GM12878 (cell line): ENCODE results near the gene DCLRE1B. TPM values are rescaled to one million over a fixed set of nuclear protein-coding genes. Genes with fewer than 3 reads are reported as not detected.

Source experiments
- BCL3 ChIP-seq: IDR thresholded peaks from 2 replicates; pipeline ENCODE4 v1.6.1; 2011; ENCODE audit warnings: borderline replicate concordance, low read depth, mild to moderate bottlenecking, moderate library complexity, low read length; ENCODE audit not compliant: insufficient read depth, poor library complexity, severe bottlenecking
- CBX5 ChIP-seq: sonication (generic); IDR thresholded peaks from 2 replicates; pipeline ENCODE4 v1.6.1; 2016; ENCODE audit warnings: low read depth, moderate library complexity, mild to moderate bottlenecking, inconsistent platforms
- DPF2 ChIP-seq: fragments of 450-650 bp; IDR thresholded peaks from 2 replicates; pipeline ENCODE4 v1.6.1; 2017; ENCODE audit warnings: mild to moderate bottlenecking
- ESRRA ChIP-seq: IDR thresholded peaks from 2 replicates; pipeline ENCODE4 v1.6.1; 2012; ENCODE audit warnings: mild to moderate bottlenecking, low read length, improper control_type of control experiment
- ETV6 ChIP-seq, 2 experiments: fragments of 450-650 bp in 1 of 2; IDR thresholded peaks in 1 of 2; conservative IDR thresholded peaks in 1 of 2; 2 replicates each; pipeline ENCODE4 v1.6.1; 2014; ENCODE audit warnings: antibody characterized with exemption in 1 of 2, borderline replicate concordance in 1 of 2, low read depth in 1 of 2, mild to moderate bottlenecking in 1 of 2, moderate library complexity in 1 of 2
- EZH2 ChIP-seq: IDR thresholded peaks from 2 replicates; pipeline ENCODE4 v1.6.1; 2012; ENCODE audit warnings: low read depth, mild to moderate bottlenecking, control low read depth, inconsistent platforms, low read length, borderline replicate concordance; ENCODE audit not compliant: control insufficient read depth
- FOXM1 ChIP-seq: IDR thresholded peaks from 2 replicates; pipeline ENCODE4 v1.6.1; 2012; ENCODE audit warnings: low read depth, mild to moderate bottlenecking, inconsistent platforms, low read length, moderate library complexity
- HDAC2 ChIP-seq: fragments of 200-600 bp; sonication (generic); IDR thresholded peaks from 2 replicates; pipeline ENCODE4 v1.6.1; 2017
- IKZF1 ChIP-seq: fragments of 450-650 bp; conservative IDR thresholded peaks from 2 replicates; pipeline ENCODE4 v1.6.1; 2017; ENCODE audit warnings: antibody characterized with exemption, mild to moderate bottlenecking
- MLLT1 ChIP-seq: fragments of 450-650 bp; IDR thresholded peaks from 2 replicates; pipeline ENCODE4 v1.6.1; 2016; ENCODE audit warnings: mild to moderate bottlenecking
- NR2C2 ChIP-seq: IDR thresholded peaks from 2 replicates; pipeline ENCODE4 v1.6.1; 2011; ENCODE audit warnings: borderline replicate concordance, low read depth; ENCODE audit not compliant: control insufficient read depth, insufficient read length
- PAX5 ChIP-seq: IDR thresholded peaks from 2 replicates; pipeline ENCODE4 v1.6.1; 2011; ENCODE audit warnings: low read depth, low read length, borderline replicate concordance
- POLR2AphosphoS5 ChIP-seq: IDR thresholded peaks from 2 replicates; pipeline ENCODE4 v1.6.1; 2011; ENCODE audit warnings: mild to moderate bottlenecking, low read length, inconsistent platforms
- POU2F2 ChIP-seq: IDR thresholded peaks from 3 replicates; pipeline ENCODE4 v1.6.1; 2011; ENCODE audit warnings: low read depth, mild to moderate bottlenecking, low read length, borderline replicate concordance
- SMAD5 ChIP-seq: IDR thresholded peaks from 2 replicates; pipeline ENCODE4 v1.6.1; 2016; ENCODE audit warnings: antibody characterized with exemption, low read depth
- TAF1 ChIP-seq: IDR thresholded peaks from 2 replicates; pipeline ENCODE4 v1.6.1; 2011; ENCODE audit warnings: mild to moderate bottlenecking, low read depth, low read length, borderline replicate concordance
- ZNF274 ChIP-seq: IDR thresholded peaks from one replicate; pipeline ENCODE4 v1.8.0; 2011; ENCODE audit not compliant: insufficient read length, insufficient read depth
- polyA plus RNA-seq, 11 experiments: library from polyadenylated mRNA; depleted of rRNA in 4 of 11; unstranded in 6 of 11; stranded (reverse) in 5 of 11; fragments of >200 nt; fragmentation: Nextera tagmentation in 4 of 11; fragmentation: Illumina TruSeq in 1 of 11; extraction: Ambion mirVana in 4 of 11; extraction: Trizol in 1 of 11; gene quantifications; 1 replicate in 1 of 11; 2 replicates in 10 of 11; pipeline versions ENCODE4 v1.2.1 to v1.2.3, GENCODE V29; 2011 to 2016; ENCODE audit warnings: inconsistent platforms in 2 of 11, missing spikeins in 2 of 11, low read depth in 1 of 11
- total RNA-seq, 4 experiments: library from RNA; depleted of rRNA in 3 of 4; stranded (reverse); fragments of >200 nt in 3 of 4; fragmentation: Illumina TruSeq in 1 of 4; extraction: Trizol in 1 of 4; gene quantifications; 2 replicates each; pipeline versions ENCODE4 v1.2.1 to v1.2.3, GENCODE V29; 2013 to 2021
- TF ChIP-seq, protein P1 (sequence below): IDR thresholded peaks from 2 replicates; pipeline ENCODE4 v1.6.1; 2012; ENCODE audit warnings: low read length, inconsistent platforms
- TF ChIP-seq, protein P2 (sequence below): fragments of 150-350 bp; IDR thresholded peaks from 2 replicates; pipeline ENCODE4 v1.6.1; 2016; ENCODE audit warnings: low read depth, low read length

Gene DCLRE1B
- total and polyA plus RNA-seq, 10 of the 15 experiments (the other 5 are each of a cell fraction or from before 2014, with no cell fraction given): 5.4 to 18.3 (median 13.4) TPM

DNA sequence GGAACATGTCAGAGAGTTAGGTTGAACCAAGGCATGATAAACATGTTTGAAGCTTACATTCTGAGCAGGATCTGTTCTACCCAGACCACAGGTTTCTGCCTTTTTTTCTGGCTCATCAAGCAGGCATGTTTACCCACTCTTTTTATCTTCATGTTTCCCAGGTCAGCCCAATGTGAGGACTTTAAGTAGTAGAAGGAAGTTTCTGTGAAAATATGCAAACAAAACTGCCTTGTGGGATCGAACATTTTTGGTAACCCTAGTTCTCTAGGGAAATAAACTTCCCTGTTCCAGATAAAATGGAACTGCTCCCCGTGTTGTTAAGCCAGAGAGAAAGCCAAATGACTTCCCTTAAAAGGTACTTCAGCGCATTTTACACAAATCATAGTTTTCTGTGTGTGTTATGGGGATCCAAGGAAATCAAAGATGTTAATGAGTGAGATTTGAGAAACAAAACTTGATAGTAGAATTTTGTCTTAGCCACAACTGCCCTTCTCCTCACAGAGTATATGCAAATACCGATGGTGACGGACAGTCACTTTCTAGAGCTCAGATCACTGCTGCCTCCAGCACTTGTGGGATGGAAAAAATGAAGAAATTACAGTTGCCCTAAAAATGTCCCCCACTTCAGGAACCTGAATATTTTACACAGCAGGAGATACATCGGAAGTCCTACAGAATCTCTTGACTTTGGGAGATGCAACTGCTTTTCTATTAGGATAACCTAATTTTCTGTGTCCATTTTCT lies 23.2 kb downstream of the DCLRE1B start (continued):
- TF ChIP-seq, protein P1, sequence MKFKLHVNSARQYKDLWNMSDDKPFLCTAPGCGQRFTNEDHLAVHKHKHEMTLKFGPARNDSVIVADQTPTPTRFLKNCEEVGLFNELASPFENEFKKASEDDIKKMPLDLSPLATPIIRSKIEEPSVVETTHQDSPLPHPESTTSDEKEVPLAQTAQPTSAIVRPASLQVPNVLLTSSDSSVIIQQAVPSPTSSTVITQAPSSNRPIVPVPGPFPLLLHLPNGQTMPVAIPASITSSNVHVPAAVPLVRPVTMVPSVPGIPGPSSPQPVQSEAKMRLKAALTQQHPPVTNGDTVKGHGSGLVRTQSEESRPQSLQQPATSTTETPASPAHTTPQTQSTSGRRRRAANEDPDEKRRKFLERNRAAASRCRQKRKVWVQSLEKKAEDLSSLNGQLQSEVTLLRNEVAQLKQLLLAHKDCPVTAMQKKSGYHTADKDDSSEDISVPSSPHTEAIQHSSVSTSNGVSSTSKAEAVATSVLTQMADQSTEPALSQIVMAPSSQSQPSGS: no peak
- TF ChIP-seq, protein P2, sequence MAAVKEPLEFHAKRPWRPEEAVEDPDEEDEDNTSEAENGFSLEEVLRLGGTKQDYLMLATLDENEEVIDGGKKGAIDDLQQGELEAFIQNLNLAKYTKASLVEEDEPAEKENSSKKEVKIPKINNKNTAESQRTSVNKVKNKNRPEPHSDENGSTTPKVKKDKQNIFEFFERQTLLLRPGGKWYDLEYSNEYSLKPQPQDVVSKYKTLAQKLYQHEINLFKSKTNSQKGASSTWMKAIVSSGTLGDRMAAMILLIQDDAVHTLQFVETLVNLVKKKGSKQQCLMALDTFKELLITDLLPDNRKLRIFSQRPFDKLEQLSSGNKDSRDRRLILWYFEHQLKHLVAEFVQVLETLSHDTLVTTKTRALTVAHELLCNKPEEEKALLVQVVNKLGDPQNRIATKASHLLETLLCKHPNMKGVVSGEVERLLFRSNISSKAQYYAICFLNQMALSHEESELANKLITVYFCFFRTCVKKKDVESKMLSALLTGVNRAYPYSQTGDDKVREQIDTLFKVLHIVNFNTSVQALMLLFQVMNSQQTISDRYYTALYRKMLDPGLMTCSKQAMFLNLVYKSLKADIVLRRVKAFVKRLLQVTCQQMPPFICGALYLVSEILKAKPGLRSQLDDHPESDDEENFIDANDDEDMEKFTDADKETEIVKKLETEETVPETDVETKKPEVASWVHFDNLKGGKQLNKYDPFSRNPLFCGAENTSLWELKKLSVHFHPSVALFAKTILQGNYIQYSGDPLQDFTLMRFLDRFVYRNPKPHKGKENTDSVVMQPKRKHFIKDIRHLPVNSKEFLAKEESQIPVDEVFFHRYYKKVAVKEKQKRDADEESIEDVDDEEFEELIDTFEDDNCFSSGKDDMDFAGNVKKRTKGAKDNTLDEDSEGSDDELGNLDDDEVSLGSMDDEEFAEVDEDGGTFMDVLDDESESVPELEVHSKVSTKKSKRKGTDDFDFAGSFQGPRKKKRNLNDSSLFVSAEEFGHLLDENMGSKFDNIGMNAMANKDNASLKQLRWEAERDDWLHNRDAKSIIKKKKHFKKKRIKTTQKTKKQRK: no peak
- no peak for TF ChIP-seq DPF2
- no peak for TF ChIP-seq EZH2
- no peak for TF ChIP-seq FOXM1
- no peak for TF ChIP-seq HDAC2
- no peak for TF ChIP-seq NR2C2
- TF ChIP-seq POU2F2: peak; percentile 94
- TF ChIP-seq ETV6 (conservative IDR thresholded peaks at IDR 0.05 in 1 of 2, IDR thresholded peaks at IDR 0.05 in 1 of 2; ENCODE audit: borderline replicate concordance in 1 of 2, low read depth in 1 of 2): no peak
- TF ChIP-seq CBX5: no peak
- no peak for TF ChIP-seq SMAD5
- peak; percentile 42 for TF ChIP-seq IKZF1
- no peak for TF ChIP-seq BCL3
- TF ChIP-seq ZNF274: no peak
- TF ChIP-seq POLR2AphosphoS5: no peak
- no peak for TF ChIP-seq PAX5
- TF ChIP-seq ESRRA: no peak
- no peak for TF ChIP-seq MLLT1
- 0 out of 2 replicates have a peak, but pooled peaks have one; percentile 24 for TF ChIP-seq TAF1
